A549 (cell line): ENCODE measurements around the gene UBL7.

Source experiments
- BHLHE40 ChIP-seq: IDR thresholded peaks from 2 replicates; pipeline ENCODE4 v1.6.1; 2012; ENCODE audit warnings: low read depth, low read length, inconsistent platforms
- CTCF ChIP-seq: fragments of >200 bp; sonication (Bioruptor Twin); formaldehyde crosslinking; IDR thresholded peaks from 3 replicates; pipeline ENCODE4 v1.5.1; 2016
- HOXA7 ChIP-seq: fragments of 250-450 bp; sonication (Bioruptor Pico); IDR thresholded peaks from 2 replicates; pipeline ENCODE4 v1.5.0; 2020; ENCODE audit warnings: mild to moderate bottlenecking, moderate library complexity
- JUN ChIP-seq, 2 experiments: fragments of >200 bp; sonication (Bioruptor Twin); formaldehyde crosslinking; IDR thresholded peaks; 2 replicates in 1 of 2; 3 replicates in 1 of 2; pipeline ENCODE4 v1.6.1; 2016 to 2017
- MAX ChIP-seq: IDR thresholded peaks from 2 replicates; pipeline ENCODE4 v1.6.1; 2012
- POLR2A ChIP-seq: IDR thresholded peaks from 2 replicates; pipeline ENCODE4 v1.6.1; 2012; ENCODE audit warnings: mild to moderate bottlenecking, low read length
- USF2 ChIP-seq: fragments of 450-650 bp; IDR thresholded peaks from 2 replicates; pipeline ENCODE4 v1.6.1; 2014; ENCODE audit warnings: antibody characterized with exemption
- ZNF302 ChIP-seq: fragments of 250-450 bp; sonication (Bioruptor Pico); IDR thresholded peaks from 2 replicates; pipeline ENCODE4 v1.9.0; 2021; ENCODE audit warnings: inconsistent platforms, mild to moderate bottlenecking, moderate library complexity

- no peak for TF ChIP-seq JUN (IDR thresholded peaks at IDR 0.05)
- TF ChIP-seq CTCF = no peak
- no peak for TF ChIP-seq MAX
- no peak for TF ChIP-seq HOXA7 (CRISPR knock-in tag)
- no peak for TF ChIP-seq POLR2A
- no peak for TF ChIP-seq USF2
- no peak for TF ChIP-seq ZNF302 (CRISPR knock-in tag)
- no peak for TF ChIP-seq BHLHE40
These were observed 30.4 kb downstream of the UBL7 start for GRCh38 chr15:74430510-74430951.
